Astrocyte of the cerebellum (primary cell): ENCODE results near the gene BAZ2B.

Experiments used
- DNase-seq: peaks from one replicate; pipeline ENCODE4 v3.0.0-alpha.2; 2011; ENCODE audit warnings: low read depth
- H3K4me3 ChIP-seq: 2 replicates; pipeline ENCODE4 v1.5.1; 2011; ENCODE audit warnings: mild to moderate bottlenecking, low read depth, low read length, moderate library complexity
- in situ Hi-C: cut with HindIII; loops from 2 replicates; pipeline ENCODE4 v1.10.0; 2017; ENCODE audit warnings: low sequenced_read_pairs
- TF ChIP-seq, protein P1 (sequence below): IDR thresholded peaks from 2 replicates; pipeline ENCODE4 v1.5.1; 2012; ENCODE audit warnings: low read length, low read depth, moderate library complexity, mild to moderate bottlenecking; ENCODE audit errors: missing control alignments

Gene BAZ2B

DNA sequence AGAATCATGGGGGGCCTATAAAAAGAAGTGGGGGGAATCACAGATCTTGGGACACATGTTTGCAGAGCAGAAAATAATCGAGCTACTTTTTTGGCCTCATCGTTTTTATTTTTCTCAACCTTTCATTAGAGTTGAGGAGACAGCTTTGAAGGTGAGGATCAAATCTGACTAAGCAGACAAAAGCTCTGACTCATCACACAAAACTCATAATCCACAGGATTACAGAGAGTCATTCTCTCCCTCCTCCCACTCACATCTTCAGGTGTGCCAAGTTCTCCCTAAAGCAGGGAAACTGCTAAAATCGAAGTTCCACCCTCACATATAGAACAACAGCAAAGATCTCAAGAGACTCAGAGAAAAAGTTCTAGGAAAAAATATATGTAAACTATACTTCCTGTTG is 15.6 kb downstream of the BAZ2B start:
- in situ Hi-C loops: no loop called here
- no peak for DNase-seq
- H3K4me3 ChIP-seq: no peak overlapping the region
- TF ChIP-seq, protein P1, sequence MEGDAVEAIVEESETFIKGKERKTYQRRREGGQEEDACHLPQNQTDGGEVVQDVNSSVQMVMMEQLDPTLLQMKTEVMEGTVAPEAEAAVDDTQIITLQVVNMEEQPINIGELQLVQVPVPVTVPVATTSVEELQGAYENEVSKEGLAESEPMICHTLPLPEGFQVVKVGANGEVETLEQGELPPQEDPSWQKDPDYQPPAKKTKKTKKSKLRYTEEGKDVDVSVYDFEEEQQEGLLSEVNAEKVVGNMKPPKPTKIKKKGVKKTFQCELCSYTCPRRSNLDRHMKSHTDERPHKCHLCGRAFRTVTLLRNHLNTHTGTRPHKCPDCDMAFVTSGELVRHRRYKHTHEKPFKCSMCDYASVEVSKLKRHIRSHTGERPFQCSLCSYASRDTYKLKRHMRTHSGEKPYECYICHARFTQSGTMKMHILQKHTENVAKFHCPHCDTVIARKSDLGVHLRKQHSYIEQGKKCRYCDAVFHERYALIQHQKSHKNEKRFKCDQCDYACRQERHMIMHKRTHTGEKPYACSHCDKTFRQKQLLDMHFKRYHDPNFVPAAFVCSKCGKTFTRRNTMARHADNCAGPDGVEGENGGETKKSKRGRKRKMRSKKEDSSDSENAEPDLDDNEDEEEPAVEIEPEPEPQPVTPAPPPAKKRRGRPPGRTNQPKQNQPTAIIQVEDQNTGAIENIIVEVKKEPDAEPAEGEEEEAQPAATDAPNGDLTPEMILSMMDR: no peak

DNA sequence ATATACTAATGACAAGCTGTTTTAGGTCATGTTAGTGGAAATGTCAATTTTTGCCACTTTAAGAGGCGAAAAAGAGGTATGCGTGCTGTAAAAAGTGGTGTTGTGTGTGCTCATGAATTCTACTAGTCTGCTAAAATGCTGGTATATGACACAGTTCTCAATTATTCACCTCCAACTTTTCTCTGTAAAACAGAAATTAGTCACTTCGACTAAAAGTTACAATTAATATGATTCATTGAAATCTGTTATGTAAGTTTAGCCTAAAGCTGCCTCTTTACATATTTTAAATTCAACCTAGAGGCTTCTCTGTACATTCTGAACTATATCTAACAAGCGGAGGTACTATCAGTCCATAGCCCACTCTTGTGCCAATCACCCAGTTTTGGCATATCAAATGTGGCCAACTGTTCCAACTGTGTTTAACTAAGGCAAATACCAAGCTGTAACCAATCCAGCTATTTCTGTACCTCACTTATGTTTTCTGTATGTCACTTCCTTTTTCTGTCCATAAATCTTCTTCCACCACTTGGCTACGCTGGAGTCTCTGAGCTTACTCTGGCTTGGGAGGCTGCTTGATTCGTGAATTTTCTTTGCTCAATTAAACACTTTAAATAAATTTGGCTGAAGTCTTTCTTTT is 20.8 kb downstream of the BAZ2B start:
- DNase-seq: no peak
- H3K4me3 ChIP-seq: no peak overlapping the region
- TF ChIP-seq, protein P1: no peak
- in situ Hi-C loops: no loop called here

DNA sequence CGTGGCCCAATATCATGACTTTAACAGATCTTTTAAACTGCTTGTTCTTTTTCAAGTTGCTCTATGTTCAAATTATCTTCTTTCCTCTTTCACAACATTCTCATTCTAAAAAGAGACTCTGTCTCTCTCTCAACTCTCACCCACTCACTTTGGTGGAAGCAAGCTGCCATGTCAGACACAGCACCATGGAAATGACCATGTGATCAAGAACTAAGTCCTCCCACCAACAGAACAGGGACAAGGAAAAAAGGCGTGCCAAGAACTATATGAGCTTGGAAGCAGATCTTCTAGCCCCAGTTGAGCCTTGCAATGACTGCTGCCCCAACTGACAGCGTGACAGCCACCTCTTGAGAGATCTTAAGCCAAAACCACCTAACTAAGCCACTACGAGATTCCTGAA is 23.9 kb downstream of the BAZ2B start:
- in situ Hi-C loops: no loop called here
- no peak overlapping the region for H3K4me3 ChIP-seq
- TF ChIP-seq, protein P1: no peak
- no peak for DNase-seq

DNA sequence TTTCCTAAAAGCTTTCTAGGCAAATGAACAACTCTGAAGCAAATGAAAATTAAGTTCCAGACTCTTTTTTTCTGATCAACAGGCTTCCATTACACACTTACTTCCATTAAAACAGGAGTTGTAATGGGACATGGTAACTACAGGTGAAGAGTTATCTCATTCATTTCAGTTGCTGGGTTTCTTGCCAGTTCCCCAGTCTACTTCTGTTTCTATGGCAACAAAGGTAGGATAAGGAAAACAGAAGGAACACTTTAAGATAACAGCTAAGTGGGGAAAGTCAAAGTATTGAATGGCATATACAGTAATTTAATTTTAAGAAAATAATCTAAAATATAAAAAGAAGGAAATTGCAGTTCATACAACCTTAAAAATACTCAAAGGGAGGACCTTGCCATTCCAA is 25.1 kb downstream of the BAZ2B start:
- no peak for DNase-seq
- no peak overlapping the region for H3K4me3 ChIP-seq
- TF ChIP-seq, protein P1: no peak
- in situ Hi-C loops: no loop called here

DNA sequence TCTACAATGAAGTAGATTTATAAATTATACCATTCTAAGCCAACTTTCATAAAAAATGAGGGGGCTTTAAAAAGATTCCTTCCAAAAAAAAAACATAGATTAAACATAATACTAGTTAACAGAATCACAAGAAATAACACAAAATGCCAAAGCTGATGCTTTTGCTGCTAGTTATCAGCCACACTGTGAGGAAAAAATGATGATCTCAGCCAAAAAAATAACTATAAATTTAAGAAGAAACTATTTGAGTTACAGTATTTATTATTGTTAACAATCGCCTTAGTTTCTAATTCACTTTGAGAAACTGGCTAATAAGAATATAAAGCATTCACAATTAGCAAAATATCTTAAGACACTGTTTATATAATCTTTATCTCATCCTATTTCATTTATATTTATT is 27.1 kb downstream of the BAZ2B start:
- H3K4me3 ChIP-seq: no peak overlapping the region
- TF ChIP-seq, protein P1: no peak
- in situ Hi-C loops: no loop called here
- DNase-seq: no peak

DNA sequence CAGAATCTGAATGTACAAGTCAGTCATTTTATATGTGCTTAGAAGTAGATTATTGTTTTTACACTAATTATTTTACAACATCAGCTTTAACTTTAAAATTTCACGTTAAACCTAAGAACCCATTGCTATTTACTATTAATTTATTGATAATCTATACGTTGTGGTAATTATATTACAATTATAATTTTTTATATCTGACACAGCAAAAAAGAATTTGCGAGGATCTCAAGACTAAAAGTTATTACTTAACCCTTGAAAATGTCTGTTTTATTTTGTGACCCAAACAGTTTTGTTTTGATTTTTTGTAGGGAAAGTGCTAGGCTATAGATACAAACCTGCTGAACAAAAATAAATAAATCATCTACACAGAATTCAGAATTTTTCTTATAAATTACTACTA is 30.3 kb downstream of the BAZ2B start:
- DNase-seq: no peak
- no peak overlapping the region for H3K4me3 ChIP-seq
- in situ Hi-C loops: no loop called here
- TF ChIP-seq, protein P1: no peak

DNA sequence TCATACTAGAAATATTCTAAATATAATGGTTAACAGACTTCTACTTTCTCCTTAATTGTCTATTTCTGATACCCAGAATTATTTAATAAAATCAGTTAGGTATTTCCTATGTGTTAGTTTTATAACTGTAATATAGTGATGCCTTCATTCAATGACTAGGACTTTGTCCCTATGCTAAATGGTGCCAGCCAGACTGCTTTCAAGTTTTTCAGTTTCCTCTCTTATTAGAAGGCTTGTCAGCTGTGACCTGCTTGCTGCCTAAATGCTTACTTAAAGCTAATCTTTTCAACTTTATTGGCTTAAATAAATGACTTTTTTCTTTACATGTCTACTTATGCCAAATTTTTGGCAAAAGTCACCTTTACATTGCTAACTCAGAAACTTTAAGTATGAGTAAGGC is 30.7 kb downstream of the BAZ2B start:
- in situ Hi-C loops: no loop called here
- H3K4me3 ChIP-seq: no peak overlapping the region
- no peak for DNase-seq
- TF ChIP-seq, protein P1: no peak
